DOHH2 (cell line): ENCODE results near the gene HDAC10.

Experiments
- H3F3A ChIP-seq: fragments of 200-600 bp; sonication (generic), shearing (Covaris generic); 2 replicates; pipeline ENCODE4 v1.6.0; 2016; ENCODE audit warnings: antibody characterized with exemption, mild to moderate bottlenecking; ENCODE audit not compliant: control insufficient read depth, insufficient read depth
- H3K27ac ChIP-seq: fragments of 200-600 bp; sonication (generic); 2 replicates; pipeline ENCODE4 v1.5.1; 2014; ENCODE audit warnings: low read depth, mild to moderate bottlenecking, low read length, moderate library complexity
- H3K27me3 ChIP-seq: fragments of 200-600 bp; sonication (generic); 2 replicates; pipeline ENCODE4 v1.6.1; 2014; ENCODE audit warnings: mild to moderate bottlenecking, low read length, mixed read lengths; ENCODE audit not compliant: control insufficient read depth
- H3K36me3 ChIP-seq: fragments of 200-600 bp; sonication (generic); 2 replicates; pipeline ENCODE4 v1.6.1; 2014; ENCODE audit warnings: mild to moderate bottlenecking, low read length, moderate library complexity, mixed read lengths; ENCODE audit not compliant: control insufficient read depth
- H3K4me1 ChIP-seq: fragments of 200-600 bp; sonication (generic); 2 replicates; pipeline ENCODE4 v1.6.1; 2014; ENCODE audit warnings: mild to moderate bottlenecking, low read length, mixed read lengths; ENCODE audit not compliant: control insufficient read depth
- H3K4me2 ChIP-seq: fragments of 200-600 bp; sonication (generic); 2 replicates; pipeline ENCODE4 v1.6.0; 2014; ENCODE audit warnings: mild to moderate bottlenecking, low read length, moderate library complexity
- H3K4me3 ChIP-seq: fragments of 200-600 bp; sonication (generic); 2 replicates; pipeline ENCODE4 v1.5.1; 2014; ENCODE audit warnings: mild to moderate bottlenecking, low read length, mixed read lengths
- H3K79me2 ChIP-seq: fragments of 200-600 bp; sonication (generic); 2 replicates; pipeline ENCODE4 v1.6.1; 2014; ENCODE audit warnings: mild to moderate bottlenecking, low read length, mixed read lengths; ENCODE audit not compliant: control insufficient read depth
- H3K9me2 ChIP-seq: fragments of 200-600 bp; sonication (generic); replicated peaks from 2 replicates; pipeline ENCODE4 v1.6.1; 2014; ENCODE audit warnings: mild to moderate bottlenecking, low read length, mixed read lengths; ENCODE audit not compliant: control insufficient read depth
- H3K9me3 ChIP-seq: fragments of 200-600 bp; sonication (generic); 2 replicates; pipeline ENCODE4 v1.6.1; 2014; ENCODE audit warnings: antibody characterized with exemption, low read length, mixed read lengths; ENCODE audit not compliant: control insufficient read depth, insufficient read depth
- H4K20me1 ChIP-seq: fragments of 200-600 bp; sonication (generic); 2 replicates; pipeline ENCODE4 v1.6.0; 2014; ENCODE audit warnings: low read depth, mild to moderate bottlenecking, antibody characterized with exemption, low read length, moderate library complexity; ENCODE audit not compliant: control insufficient read depth, insufficient read depth
- CTCF ChIP-seq: fragments of 200-600 bp; sonication (generic); IDR thresholded peaks from one replicate; pipeline ENCODE4 v1.5.1; 2014; ENCODE audit warnings: antibody characterized with exemption, mild to moderate bottlenecking, low read depth, low read length; ENCODE audit not compliant: poor library complexity, severe bottlenecking
- EZH2phosphoT487 ChIP-seq: fragments of 200-600 bp; sonication (generic); IDR thresholded peaks from 2 replicates; pipeline ENCODE4 v1.6.1; 2017; ENCODE audit warnings: borderline replicate concordance, mild to moderate bottlenecking, antibody characterized with exemption, low read length, moderate library complexity, mixed read lengths

Gene HDAC10

GRCh38 chr22:50285568-50286229, 34.6 kb upstream of the HDAC10 start:
- Histone ChIP-seq H3K4me1 (no peaks in the 10 kb centered on the region), H3K9me3 (no peaks in the 10 kb centered on the region), H3K79me2 (peaks cover 20% of the 10 kb centered on the region), H3K4me3 (no peak overlapping the region), H3K27ac (no peak overlapping the region), H3K36me3 (peaks cover 83% of the 10 kb centered on the region), H3K27me3 (no peaks in the 10 kb centered on the region), H3K9me2 (no peaks in the 10 kb centered on the region), H4K20me1 (0 out of 2 replicates have a peak, but pooled peaks cover 3% of the 10 kb centered on the region), H3K4me2 (no peak overlapping the region), H3F3A (no peaks in the 10 kb centered on the region)
- TF ChIP-seq EZH2phosphoT487 = no peak
- TF ChIP-seq CTCF = no peak

DNA sequence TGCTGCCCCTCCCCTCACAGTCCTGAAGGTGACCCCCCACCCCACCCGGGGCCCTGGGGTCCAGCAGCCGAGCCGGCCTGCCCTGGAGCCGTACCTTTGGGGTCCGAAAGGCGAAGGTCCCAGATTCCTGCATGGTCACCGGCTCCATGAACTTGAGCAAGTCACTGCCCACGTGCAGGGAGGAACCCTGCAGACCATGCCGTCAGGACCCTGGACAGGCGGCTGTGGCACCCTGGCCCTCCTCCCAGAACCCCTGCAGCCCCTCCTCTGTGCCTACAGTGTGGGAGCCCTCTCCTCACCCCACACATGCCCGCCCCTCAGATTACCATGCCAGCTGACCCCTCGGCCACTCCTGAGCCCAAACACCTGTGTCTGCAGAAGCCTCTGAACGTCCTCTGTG, 33.4 kb upstream of the HDAC10 start:
- Histone ChIP-seq H3K4me1 (no peaks in the 10 kb centered on the region), H3K4me2 (no peak overlapping the region), H4K20me1 (no peaks in the 10 kb centered on the region), H3K9me3 (no peaks in the 10 kb centered on the region), H3K4me3 (no peak overlapping the region), H3F3A (no peaks in the 10 kb centered on the region), H3K36me3 (peaks cover 78% of the 10 kb centered on the region), H3K9me2 (no peaks in the 10 kb centered on the region), H3K27me3 (no peaks in the 10 kb centered on the region), H3K27ac (no peak overlapping the region), H3K79me2 (peaks cover 8% of the 10 kb centered on the region)
- no peak for TF ChIP-seq CTCF
- TF ChIP-seq EZH2phosphoT487 = no peak

DNA sequence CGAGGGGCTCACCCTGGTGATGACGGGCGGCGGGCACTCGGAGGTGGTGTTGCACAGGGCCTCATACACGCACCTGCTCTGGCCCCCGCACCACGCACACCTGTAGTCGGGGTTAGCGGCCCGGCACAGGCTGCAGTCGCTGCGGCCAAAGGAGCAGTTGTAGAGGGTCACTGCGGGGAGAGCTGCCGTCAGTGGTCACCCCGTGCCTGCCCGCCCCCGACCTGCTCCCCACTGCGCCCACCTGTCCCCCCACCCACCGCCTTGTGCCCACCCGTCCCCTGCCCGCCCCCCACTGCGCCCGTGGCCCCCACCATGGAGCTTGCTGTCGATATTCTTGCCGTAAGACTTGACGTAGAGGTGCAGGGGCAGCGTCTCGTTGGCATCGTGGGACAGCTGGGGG, 32.8 kb upstream of the HDAC10 start:
- Histone ChIP-seq H4K20me1 (no peaks in the 10 kb centered on the region), H3K9me2 (no peaks in the 10 kb centered on the region), H3K9me3 (no peaks in the 10 kb centered on the region), H3K27me3 (no peaks in the 10 kb centered on the region), H3K4me2 (no peak overlapping the region), H3K27ac (no peak overlapping the region), H3K79me2 (peaks cover 3% of the 10 kb centered on the region; the same call in 1 of the 2 replicates), H3F3A (no peaks in the 10 kb centered on the region), H3K36me3 (peaks cover 78% of the 10 kb centered on the region), H3K4me3 (no peak overlapping the region), H3K4me1 (no peaks in the 10 kb centered on the region)
- TF ChIP-seq EZH2phosphoT487 (no peak), CTCF (no peak)
